HepG2 (cell line): ENCODE measurements around the gene ZCCHC3. TPM values are rescaled to one million over a fixed set of nuclear protein-coding genes. Genes with fewer than 3 reads are reported as not detected.
A peak's percentile ranks its signal among the peaks of the same experiment; 100 is the strongest.

ENCODE experiments used
- ARNT ChIP-seq: fragments of 450-650 bp; IDR thresholded peaks from 2 replicates; pipeline ENCODE4 v1.6.1; 2017
- FOXA3 ChIP-seq: IDR thresholded peaks from 2 replicates; pipeline ENCODE4 v1.6.1; 2016; ENCODE audit warnings: missing genetic modification reagents, missing compliant biosample characterization
- HHEX ChIP-seq: IDR thresholded peaks from 2 replicates; pipeline ENCODE4 v1.6.1; 2016; ENCODE audit warnings: control low read depth
- HIC2 ChIP-seq: sonication (generic); formaldehyde crosslinking; IDR thresholded peaks from 2 replicates; pipeline ENCODE4 v1.9.0; 2022; ENCODE audit warnings: low read depth, missing genetic modification reagents
- KAT8 ChIP-seq: IDR thresholded peaks from 2 replicates; pipeline ENCODE4 v1.6.1; 2016; ENCODE audit warnings: missing genetic modification reagents, missing compliant biosample characterization
- SMAD9 ChIP-seq: sonication (generic); formaldehyde crosslinking; IDR thresholded peaks from 2 replicates; pipeline ENCODE4 v1.5.1; 2020; ENCODE audit warnings: mild to moderate bottlenecking, missing genetic modification reagents
- STAT5B ChIP-seq: sonication (generic); formaldehyde crosslinking; IDR thresholded peaks from 2 replicates; pipeline ENCODE4 v1.4.0; 2020; ENCODE audit warnings: missing genetic modification reagents
- ZBED4 ChIP-seq: sonication (generic); formaldehyde crosslinking; IDR thresholded peaks from 2 replicates; pipeline ENCODE4 v1.4.0; 2020; ENCODE audit warnings: missing genetic modification reagents, borderline replicate concordance
- ZBTB21 ChIP-seq: sonication (generic); formaldehyde crosslinking; IDR thresholded peaks from 2 replicates; pipeline ENCODE4 v1.4.0; 2020; ENCODE audit warnings: missing genetic modification reagents
- ZC3H4 ChIP-seq: sonication (generic); formaldehyde crosslinking; IDR thresholded peaks from 2 replicates; pipeline ENCODE4 v1.4.0; 2020; ENCODE audit warnings: missing genetic modification reagents, borderline replicate concordance
- ZFP62 ChIP-seq: sonication (generic); formaldehyde crosslinking; IDR thresholded peaks from 2 replicates; pipeline ENCODE4 v1.4.0; 2020; ENCODE audit warnings: missing genetic modification reagents
- ZNF143 ChIP-seq: sonication (generic); formaldehyde crosslinking; IDR thresholded peaks from 2 replicates; pipeline ENCODE4 v1.4.0; 2020; ENCODE audit warnings: missing genetic modification reagents
- ZNF317 ChIP-seq: sonication (generic); formaldehyde crosslinking; IDR thresholded peaks from 2 replicates; pipeline ENCODE4 v1.5.0; 2020; ENCODE audit warnings: mild to moderate bottlenecking, missing genetic modification reagents
- ZNF619 ChIP-seq: sonication (generic); formaldehyde crosslinking; IDR thresholded peaks from 2 replicates; pipeline ENCODE4 v1.4.0; 2020; ENCODE audit warnings: mild to moderate bottlenecking, missing genetic modification reagents
- ZNF629 ChIP-seq: sonication (generic); formaldehyde crosslinking; conservative IDR thresholded peaks from 2 replicates; pipeline ENCODE4 v1.5.0; 2020; ENCODE audit warnings: missing genetic modification reagents
- ZNF891 ChIP-seq: sonication (generic); formaldehyde crosslinking; IDR thresholded peaks from 2 replicates; pipeline ENCODE4 v1.5.0; 2020; ENCODE audit warnings: mild to moderate bottlenecking, missing genetic modification reagents
- polyA plus RNA-seq, 8 experiments: library from polyadenylated mRNA; depleted of rRNA in 3 of 8; stranded (reverse) in 7 of 8; unstranded in 1 of 8; fragments of >200 nt; fragmentation: Illumina TruSeq in 4 of 8; extraction: Trizol in 4 of 8; gene quantifications; 2 replicates each; pipeline versions ENCODE4 v1.2.1 to v1.2.3, GENCODE V29; 2011 to 2016; ENCODE audit warnings: low read depth in 4 of 8, missing spikeins in 1 of 8, mixed read lengths in 1 of 8; ENCODE audit not compliant: insufficient read depth in 1 of 8
- total RNA-seq, 5 experiments: library from RNA; depleted of rRNA; stranded (reverse); fragments of >200 nt; fragmentation: Illumina TruSeq; extraction: Trizol; gene quantifications; 2 replicates each; pipeline ENCODE4 v1.2.3, GENCODE V29; 2016; ENCODE audit warnings: low read depth in 1 of 5
- TF ChIP-seq, protein P1 (sequence below): sonication (generic); formaldehyde crosslinking; IDR thresholded peaks from 2 replicates; pipeline ENCODE4 v1.4.0; 2020; ENCODE audit warnings: missing genetic modification reagents
- TF ChIP-seq, protein P2 (sequence below): sonication (generic); formaldehyde crosslinking; IDR thresholded peaks from 2 replicates; pipeline ENCODE4 v1.5.0; 2020; ENCODE audit warnings: mild to moderate bottlenecking, missing genetic modification reagents

Gene ZCCHC3
- total and polyA plus RNA-seq, 2 of the 13 experiments (the other 11 are each of a cell fraction or from before 2014, with no cell fraction given), result 46.6 to 63.0 TPM

- peak; percentile 53 for TF ChIP-seq FOXA3 (CRISPR knock-in tag)
- TF ChIP-seq, protein P1, sequence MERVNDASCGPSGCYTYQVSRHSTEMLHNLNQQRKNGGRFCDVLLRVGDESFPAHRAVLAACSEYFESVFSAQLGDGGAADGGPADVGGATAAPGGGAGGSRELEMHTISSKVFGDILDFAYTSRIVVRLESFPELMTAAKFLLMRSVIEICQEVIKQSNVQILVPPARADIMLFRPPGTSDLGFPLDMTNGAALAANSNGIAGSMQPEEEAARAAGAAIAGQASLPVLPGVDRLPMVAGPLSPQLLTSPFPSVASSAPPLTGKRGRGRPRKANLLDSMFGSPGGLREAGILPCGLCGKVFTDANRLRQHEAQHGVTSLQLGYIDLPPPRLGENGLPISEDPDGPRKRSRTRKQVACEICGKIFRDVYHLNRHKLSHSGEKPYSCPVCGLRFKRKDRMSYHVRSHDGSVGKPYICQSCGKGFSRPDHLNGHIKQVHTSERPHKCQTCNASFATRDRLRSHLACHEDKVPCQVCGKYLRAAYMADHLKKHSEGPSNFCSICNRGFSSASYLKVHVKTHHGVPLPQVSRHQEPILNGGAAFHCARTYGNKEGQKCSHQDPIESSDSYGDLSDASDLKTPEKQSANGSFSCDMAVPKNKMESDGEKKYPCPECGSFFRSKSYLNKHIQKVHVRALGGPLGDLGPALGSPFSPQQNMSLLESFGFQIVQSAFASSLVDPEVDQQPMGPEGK, result peak; percentile 93
- TF ChIP-seq, protein P2, sequence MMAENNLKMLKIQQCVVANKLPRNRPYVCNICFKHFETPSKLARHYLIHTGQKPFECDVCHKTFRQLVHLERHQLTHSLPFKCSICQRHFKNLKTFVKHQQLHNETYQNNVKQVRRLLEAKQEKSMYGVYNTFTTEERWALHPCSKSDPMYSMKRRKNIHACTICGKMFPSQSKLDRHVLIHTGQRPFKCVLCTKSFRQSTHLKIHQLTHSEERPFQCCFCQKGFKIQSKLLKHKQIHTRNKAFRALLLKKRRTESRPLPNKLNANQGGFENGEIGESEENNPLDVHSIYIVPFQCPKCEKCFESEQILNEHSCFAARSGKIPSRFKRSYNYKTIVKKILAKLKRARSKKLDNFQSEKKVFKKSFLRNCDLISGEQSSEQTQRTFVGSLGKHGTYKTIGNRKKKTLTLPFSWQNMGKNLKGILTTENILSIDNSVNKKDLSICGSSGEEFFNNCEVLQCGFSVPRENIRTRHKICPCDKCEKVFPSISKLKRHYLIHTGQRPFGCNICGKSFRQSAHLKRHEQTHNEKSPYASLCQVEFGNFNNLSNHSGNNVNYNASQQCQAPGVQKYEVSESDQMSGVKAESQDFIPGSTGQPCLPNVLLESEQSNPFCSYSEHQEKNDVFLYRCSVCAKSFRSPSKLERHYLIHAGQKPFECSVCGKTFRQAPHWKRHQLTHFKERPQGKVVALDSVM (CRISPR knock-in tag), result no peak; the same call in 1 of the 2 replicates
- peak; percentile 97 for TF ChIP-seq ZNF891 (CRISPR knock-in tag)
- peak; percentile 83 for TF ChIP-seq ZNF317
- peak; percentile 94 for TF ChIP-seq KAT8
- TF ChIP-seq ZBED4 (CRISPR knock-in tag), result 0 out of 2 replicates have a peak, but pooled peaks have one; percentile 22
- TF ChIP-seq ZFP62, result no peak
- no peak; the same call in 1 of the 2 replicates for TF ChIP-seq ZNF143 (CRISPR knock-in tag)
- TF ChIP-seq ZC3H4, result no peak
- no peak; the same call in none of the 2 replicates for TF ChIP-seq ZNF619
- peak; percentile 57; the same call in 1 of the 2 replicates for TF ChIP-seq STAT5B
- TF ChIP-seq ZBTB21, result peak; percentile 66; the same call in 1 of the 2 replicates
- TF ChIP-seq SMAD9 (CRISPR knock-in tag), result peak; percentile 97
- 0 out of 2 replicates have a peak, but pooled peaks have one; percentile 41 for TF ChIP-seq ZNF629 (CRISPR knock-in tag)
- no peak for TF ChIP-seq ARNT
- peak; percentile 89 for TF ChIP-seq HIC2
- no peak for TF ChIP-seq HHEX (CRISPR knock-in tag)
These were observed 30.5 kb upstream of the ZCCHC3 start (continued) for GRCh38 chr20:266596-267562.
